Stimulated activated CD4-positive, alpha-beta T cell treated with anti-CD3 and anti-CD28 coated beads, TNF-alpha, amount 100 ng/mL, for 48 hours (primary cell): ENCODE results near the gene ATP1B3.
"Not testable (repeated sequence)": the region's sequence is repeated elsewhere in the genome, so short reads cannot be mapped to it uniquely, and the experiment has no call there.

Experiments used
- DNase-seq, 3 donors: peaks; one replicate each; pipeline ENCODE4 v3.0.0-alpha.2; 2020; ENCODE audit warnings: low read depth in 3 of 3

The ATP1B3 gene

GRCh38 chr3:141945726-141946485, 69.5 kb downstream of the ATP1B3 start:
- no peak for DNase-seq

GRCh38 chr3:141949399-141949798, 73.0 kb downstream of the ATP1B3 start:
- no peak for DNase-seq

- DNase-seq: no peak
Measured at GRCh38 chr3:141949972-141950371, 73.5 kb downstream of the ATP1B3 start.

- DNase-seq: no peak
Measured at GRCh38 chr3:141950572-141951493, 74.4 kb downstream of the ATP1B3 start.

- no peak for DNase-seq
Measured at GRCh38 chr3:141952611-141953010, 76.2 kb downstream of the ATP1B3 start.

GRCh38 chr3:141955175-141955574, 78.7 kb downstream of the ATP1B3 start:
- no peak for DNase-seq

- no peak for DNase-seq
Measured at GRCh38 chr3:141959589-141960554, 83.4 kb downstream of the ATP1B3 start.

- no peak for DNase-seq
Measured at GRCh38 chr3:141960731-141961130, 84.3 kb downstream of the ATP1B3 start.

GRCh38 chr3:141963301-141963700, 86.9 kb downstream of the ATP1B3 start:
- no peak for DNase-seq

GRCh38 chr3:141965471-141965870, 89.0 kb downstream of the ATP1B3 start:
- no peak for DNase-seq

- DNase-seq: no peak
Measured at GRCh38 chr3:141969711-141970110, 93.3 kb downstream of the ATP1B3 start.

- no peak for DNase-seq
Measured at GRCh38 chr3:141971571-141971970, 95.1 kb downstream of the ATP1B3 start.

GRCh38 chr3:141972399-141972798, 96.0 kb downstream of the ATP1B3 start:
- no peak for DNase-seq

- not testable (repeated sequence) for DNase-seq
Measured at GRCh38 chr3:141974777-141975176, 98.3 kb downstream of the ATP1B3 start.
